GM12878 (cell line): ENCODE data around the gene CBX8. TPM values are rescaled to one million over a fixed set of nuclear protein-coding genes. Genes with fewer than 3 reads are reported as not detected.

Source experiments
- ATAC-seq: fragments of 200-7000 bp; cut with Tn5 transposase; 3 replicates; pipeline ENCODE4 v1.9.1; 2020; ENCODE audit warnings: mild to moderate bottlenecking, moderate library complexity
- BruUV-seq: library from RNA; stranded (reverse); fragments of 400-500 nt; replicated peaks from 2 replicates; lab custom pipeline; 2021; lab: Mats Ljungman, UMichigan
- CTCF ChIA-PET: fragments of 300-600 bp; sonication (Branson Sonifier 250); formaldehyde crosslinking; extraction: SDS; loops from one replicate; lab custom pipeline; 2021; ENCODE audit warnings: inconsistent platforms; lab: Yijun Ruan, JAX
- POLR2A ChIA-PET: fragments of 350-600 bp; formaldehyde crosslinking; extraction: SDS; loops from one replicate; lab custom pipeline; 2021; ENCODE audit warnings: inconsistent platforms; lab: Charles Lee
- RAD21 ChIA-PET: fragments of 300-600 bp; sonication (Branson Sonifier 250); formaldehyde crosslinking; loops from one replicate; lab custom pipeline; 2023; ENCODE audit warnings: antibody characterized with exemption; ENCODE audit not compliant: unreplicated experiment; lab: Charles Lee
- SMC1A ChIA-PET: fragments of 300-600 bp; sonication (Branson Sonifier 250); formaldehyde crosslinking; loops from one replicate; lab custom pipeline; 2023; ENCODE audit not compliant: unreplicated experiment, uncharacterized antibody; lab: Charles Lee
- DNase-seq: peaks from one replicate; pipeline ENCODE4 v3.0.0-alpha.2; 2011; ENCODE audit warnings: low read depth, low spot score
- FAIRE-seq: peaks from 3 replicates; lab custom pipeline; 2011; peaks lifted over from hg19 to GRCh38; lab: Jason Lieb, UNC
- H2AFZ ChIP-seq: 2 replicates; pipeline ENCODE4 v1.6.0; 2011; ENCODE audit warnings: low read depth, low read length, control low read depth; ENCODE audit not compliant: control insufficient read depth
- H3K27ac ChIP-seq: 2 replicates; pipeline ENCODE4 v1.5.1; 2011; ENCODE audit warnings: control low read depth; ENCODE audit not compliant: control insufficient read depth, insufficient read depth
- H3K27me3 ChIP-seq, 2 experiments: replicated peaks in 1 of 2; 2 replicates each; pipeline versions ENCODE4 v1.6.0 to v1.6.1; 2011; ENCODE audit warnings: low read length in 1 of 2; ENCODE audit not compliant: control insufficient read depth in 2 of 2, insufficient read depth in 2 of 2
- H3K36me3 ChIP-seq, 2 experiments: 2 replicates each; pipeline ENCODE4 v1.5.1; 2011; ENCODE audit warnings: low read length in 1 of 2; ENCODE audit not compliant: control insufficient read depth in 2 of 2, insufficient read depth in 2 of 2
- H3K4me1 ChIP-seq: 2 replicates; pipeline ENCODE4 v1.6.1; 2011; ENCODE audit warnings: mild to moderate bottlenecking, low read length, moderate library complexity, mixed read lengths; ENCODE audit not compliant: control insufficient read depth, insufficient read depth
- H3K4me2 ChIP-seq: 2 replicates; pipeline ENCODE4 v1.6.0; 2011; ENCODE audit warnings: control low read depth; ENCODE audit not compliant: control insufficient read depth, insufficient read depth
- H3K4me3 ChIP-seq: fragments of 200-600 bp; sonication (generic); 2 replicates; pipeline ENCODE4 v1.5.1; 2016
- H3K79me2 ChIP-seq: 2 replicates; pipeline ENCODE4 v1.6.0; 2011; ENCODE audit warnings: low read length; ENCODE audit not compliant: control insufficient read depth, insufficient read depth
- H3K9ac ChIP-seq: 2 replicates; pipeline ENCODE4 v1.8.0; 2011; ENCODE audit warnings: low read length, control low read depth, mixed read lengths; ENCODE audit not compliant: control insufficient read depth, insufficient read depth
- H3K9me3 ChIP-seq: replicated peaks from 3 replicates; pipeline ENCODE4 v1.5.1; 2011; ENCODE audit warnings: mild to moderate bottlenecking, low read length; ENCODE audit not compliant: control insufficient read depth, insufficient read depth
- H4K20me1 ChIP-seq: 2 replicates; pipeline ENCODE4 v1.6.0; 2011; ENCODE audit not compliant: control insufficient read depth, insufficient read depth
- CEBPB ChIP-seq, 2 experiments: fragments of 150-350 bp in 1 of 2; IDR thresholded peaks; 2 replicates each; pipeline ENCODE4 v1.6.1; 2012 to 2014; ENCODE audit warnings: low read depth in 2 of 2, low read length in 2 of 2, borderline replicate concordance in 1 of 2, inconsistent platforms in 1 of 2
- FOXM1 ChIP-seq: IDR thresholded peaks from 2 replicates; pipeline ENCODE4 v1.6.1; 2012; ENCODE audit warnings: low read depth, mild to moderate bottlenecking, inconsistent platforms, low read length, moderate library complexity
- JUNB ChIP-seq: IDR thresholded peaks from 2 replicates; pipeline ENCODE4 v1.6.1; 2016; ENCODE audit warnings: antibody characterized with exemption, mild to moderate bottlenecking
- NFYA ChIP-seq: IDR thresholded peaks from 2 replicates; pipeline ENCODE4 v1.6.1; 2011; ENCODE audit warnings: low read depth, mild to moderate bottlenecking, low read length, improper control_type of control experiment, borderline replicate concordance
- NFYB ChIP-seq: IDR thresholded peaks from 2 replicates; pipeline ENCODE4 v1.6.1; 2011; ENCODE audit warnings: low read depth, mild to moderate bottlenecking, low read length, improper control_type of control experiment, moderate library complexity; ENCODE audit not compliant: insufficient read depth
- RAD21 ChIP-seq: IDR thresholded peaks from 2 replicates; pipeline ENCODE4 v1.6.1; 2011; ENCODE audit warnings: mild to moderate bottlenecking, low read depth, low read length, moderate library complexity; ENCODE audit not compliant: insufficient read depth
- RAD51 ChIP-seq: fragments of 450-650 bp; IDR thresholded peaks from 2 replicates; pipeline ENCODE4 v1.6.1; 2016; ENCODE audit warnings: moderate library complexity, mild to moderate bottlenecking, inconsistent platforms
- RFX5 ChIP-seq: IDR thresholded peaks from 2 replicates; pipeline ENCODE4 v1.6.1; 2011; ENCODE audit warnings: low read depth, low read length, improper control_type of control experiment
- USF1 ChIP-seq: IDR thresholded peaks from 2 replicates; pipeline ENCODE4 v1.6.1; 2011; ENCODE audit warnings: borderline replicate concordance, low read depth, mild to moderate bottlenecking, moderate library complexity, mixed read lengths, low read length; ENCODE audit not compliant: insufficient read depth; ENCODE audit errors: extremely low read length
- ZBTB4 ChIP-seq: fragments of 450-650 bp; formaldehyde crosslinking; IDR thresholded peaks from 2 replicates; pipeline ENCODE4 v1.4.0; 2022; ENCODE audit warnings: mild to moderate bottlenecking, moderate library complexity
- WGBS: methylation state at CpG from one replicate; pipeline ENCODE4 v1.1.6; 2016; ENCODE audit warnings: low lambda C conversion rate; ENCODE audit not compliant: insufficient replicate concordance, insufficient coverage; ENCODE audit errors: missing lambda C conversion rate; 5-methylcytosine and 5-hydroxymethylcytosine counted together
- in situ Hi-C: fragments of 300-500 bp; cut with MboI; formaldehyde crosslinking; loops from 9 replicates; pipeline ENCODE4 v1.14.3; 2018; ENCODE audit warnings: mixed read lengths
- intact Hi-C: fragments of 100-400 bp; cut with micrococcal nuclease; formaldehyde crosslinking; loops from one replicate; pipeline ENCODE4 v1.14.2; 2022; ENCODE audit not compliant: unreplicated experiment
- polyA plus RNA-seq, 11 experiments: library from polyadenylated mRNA; depleted of rRNA in 4 of 11; unstranded in 6 of 11; stranded (reverse) in 5 of 11; fragments of >200 nt; fragmentation: Nextera tagmentation in 4 of 11; fragmentation: Illumina TruSeq in 1 of 11; extraction: Ambion mirVana in 4 of 11; extraction: Trizol in 1 of 11; gene quantifications; 1 replicate in 1 of 11; 2 replicates in 10 of 11; pipeline versions ENCODE4 v1.2.1 to v1.2.3, GENCODE V29; 2011 to 2016; ENCODE audit warnings: inconsistent platforms in 2 of 11, missing spikeins in 2 of 11, low read depth in 1 of 11
- total RNA-seq, 4 experiments: library from RNA; depleted of rRNA in 3 of 4; stranded (reverse); fragments of >200 nt in 3 of 4; fragmentation: Illumina TruSeq in 1 of 4; extraction: Trizol in 1 of 4; gene quantifications; 2 replicates each; pipeline versions ENCODE4 v1.2.1 to v1.2.3, GENCODE V29; 2013 to 2021

The CBX8 gene
- total and polyA plus RNA-seq, 10 of the 15 experiments (the other 5 are each of a cell fraction or from before 2014, with no cell fraction given): 0.03 to 6.7 (median 1.9) TPM

- FAIRE-seq: no peak
- Histone ChIP-seq H3K4me1 (peaks cover 3% of the 10 kb centered on the region), H4K20me1 (no peaks in the 10 kb centered on the region), H3K27ac (no peak overlapping the region), H3K9me3 (no peaks in the 10 kb centered on the region), H3K27me3 (peaks cover 3 to 8% of the 10 kb centered on the region in 2 experiments; a peak in 3 of 4 replicates), H3K9ac (no peak overlapping the region), H3K79me2 (no peaks in the 10 kb centered on the region)
- CTCF ChIA-PET: no interaction called here
- POLR2A ChIA-PET: no interaction called here
- intact Hi-C loops: no loop called here
- no TSS peak for BruUV-seq
- RAD21 ChIA-PET: no interaction called here
- TF ChIP-seq USF1 (no peak), NFYB (no peak), JUNB (no peak), CEBPB (IDR thresholded peaks at IDR 0.05; ENCODE audit: borderline replicate concordance in 1 of 2, low read depth in 2 of 2, low read length in 2 of 2) (no peak)
- TF ChIP-seq, all 136 proteins: peak for 0
- Histone ChIP-seq H3K4me2 (no peak overlapping the region), H3K4me3 (no peak overlapping the region), H3K36me3 (no peaks in the 10 kb centered on the region), H2AFZ (no peak overlapping the region)
- ATAC-seq: no peak
- SMC1A ChIA-PET: no interaction called here
- 72% methylated on average over 27 of the region's 31 CpGs for WGBS
- no peak for DNase-seq
- in situ Hi-C loops: loop anchor here (5.0 kb wide), 1 partner anchor 188 kb away; no protein-coding TSS in a partner anchor
Measured at GRCh38 chr17:79784353-79785016, 12.4 kb downstream of the CBX8 start.

GRCh38 chr17:79783891-79784290 is 13.0 kb downstream of the CBX8 start:
- intact Hi-C loops: no loop called here
- no peaks in the 10 kb centered on the region for H3K36me3 ChIP-seq
- no peak for DNase-seq
- no peak overlapping the region for H2AFZ ChIP-seq
- H3K9me3 ChIP-seq: no peaks in the 10 kb centered on the region
- ATAC-seq: no peak
- no peaks in the 10 kb centered on the region for H3K79me2 ChIP-seq
- ChIA-PET CTCF (no interaction called here), RAD21 (no interaction called here), POLR2A (no interaction called here), SMC1A (no interaction called here)
- FAIRE-seq: no peak
- WGBS: 64% methylated on average over 13 of the region's 18 CpGs
- H3K27me3 ChIP-seq: peaks cover 0 to 3% of the 10 kb centered on the region in 2 experiments; a peak in 1 of 4 replicates
- H3K4me1 ChIP-seq: peaks cover 6% of the 10 kb centered on the region
- no peak overlapping the region for H3K9ac ChIP-seq
- BruUV-seq: no TSS peak
- H3K4me3 ChIP-seq: no peak overlapping the region
- in situ Hi-C loops: no loop called here
- H3K27ac ChIP-seq: no peak overlapping the region
- H4K20me1 ChIP-seq: no peaks in the 10 kb centered on the region
- H3K4me2 ChIP-seq: no peak overlapping the region
- TF ChIP-seq FOXM1: no peak
- TF ChIP-seq RAD51: no peak
- TF ChIP-seq ZBTB4 (CRISPR knock-in tag): no peak
- TF ChIP-seq RAD21: no peak
- TF ChIP-seq RFX5: no peak
- TF ChIP-seq NFYA: no peak
